Endodermal cell (in vitro differentiated cells): ENCODE measurements around the gene C1QTNF9. TPM values are rescaled to one million over a fixed set of nuclear protein-coding genes. Genes with fewer than 3 reads are reported as not detected.

Source experiments
- total RNA-seq, 2 donors: library from RNA; stranded (reverse); fragmentation: NEBNext Ultra II Directional in 1 of 2; extraction: Animal tissue kit (Norgen Biotek cat#: 25700) in 1 of 2; gene quantifications; 2 replicates in 1 of 2; 3 replicates in 1 of 2; pipeline ENCODE4 v1.2.1, GENCODE V29; 2021

The C1QTNF9 gene
- total RNA-seq, 2 donors from 2014 or later: not detected

Other genes starting within 250 kb of the C1QTNF9 start
- gene SPATA13, start 148.9 kb upstream of the C1QTNF9 start, total RNA-seq: 10 to 100 TPM; 19.4 to 24.8 TPM
- gene PARP4, start 203.2 kb downstream of the C1QTNF9 start, total RNA-seq: 10 to 100 TPM; 35.7 to 51.8 TPM